NCI-H774 (cell line): ENCODE results near the gene NCAPH2.

Source experiments
- DNase-seq: peaks from one replicate; lab custom pipeline; 2025; lab: John Stamatoyannopoulos, UW

Gene NCAPH2

DNA sequence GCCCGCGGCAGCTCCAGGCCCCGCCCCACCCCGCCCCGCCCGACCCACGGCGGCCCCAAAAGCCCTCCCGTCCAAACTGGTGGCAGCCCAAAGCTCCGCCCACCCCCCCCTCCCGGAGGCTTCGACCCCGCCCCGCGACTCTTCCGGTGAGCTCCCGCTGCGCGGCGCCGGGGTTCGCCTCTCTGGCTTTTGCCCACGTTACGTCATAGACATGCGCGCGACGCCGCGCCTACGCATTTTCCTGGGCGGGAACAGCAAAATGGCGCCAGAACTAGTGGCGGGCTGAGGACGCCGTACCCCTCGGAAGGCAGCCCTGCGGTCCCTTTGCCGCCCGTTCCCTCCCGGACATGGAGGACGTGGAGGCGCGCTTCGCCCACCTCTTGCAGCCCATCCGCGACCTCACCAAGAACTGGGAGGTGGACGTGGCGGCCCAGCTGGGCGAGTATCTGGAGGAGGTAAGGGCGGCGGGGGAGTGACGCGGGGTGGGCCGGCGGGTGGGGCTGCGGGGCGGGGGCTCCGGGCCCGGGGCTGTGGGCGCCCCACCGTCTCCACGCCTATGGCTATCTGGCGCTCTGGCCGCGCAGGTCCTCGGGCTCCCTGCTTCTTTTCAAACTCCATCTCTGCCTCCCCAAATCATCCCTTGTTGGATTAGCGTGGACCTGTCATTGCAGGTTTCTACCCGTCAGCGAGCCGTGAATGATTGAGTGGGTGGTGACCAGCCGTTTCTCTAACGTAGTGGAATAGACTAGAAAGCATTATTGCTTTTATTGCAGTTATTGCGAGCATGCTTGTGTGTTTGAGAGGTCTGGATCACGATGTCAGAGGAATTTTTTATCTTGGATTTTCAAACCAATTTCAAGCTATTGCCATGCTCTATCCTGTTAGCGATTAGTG, at the start of gene NCAPH2:
Gene NCAPH2 (plus strand): TSS at position 234 of the 894 bp plus-strand sequence. CDS start 114 bp downstream, at position 348.
- DNase-seq: peak; percentile 88

DNA sequence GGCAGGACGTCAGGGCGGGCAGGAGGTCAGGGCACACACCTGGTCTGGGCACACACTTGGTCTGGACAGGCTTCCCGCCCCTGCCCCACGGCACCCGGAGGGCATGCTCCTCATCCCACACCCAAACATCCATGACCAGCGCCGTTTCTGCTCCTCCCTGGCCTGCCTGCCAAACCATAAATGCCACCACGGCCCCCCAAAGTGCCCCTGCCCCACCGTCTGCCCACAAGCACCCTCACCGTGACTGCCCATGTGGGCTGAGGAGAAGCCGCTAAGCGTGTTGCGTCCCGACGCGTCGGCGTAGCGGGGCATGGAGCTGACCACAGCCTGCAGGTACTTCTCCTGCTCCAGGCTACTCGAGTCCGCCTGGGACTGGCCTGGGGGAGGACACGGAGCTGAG, 49.0 kb upstream of the NCAPH2 start:
- DNase-seq: no peak

DNA sequence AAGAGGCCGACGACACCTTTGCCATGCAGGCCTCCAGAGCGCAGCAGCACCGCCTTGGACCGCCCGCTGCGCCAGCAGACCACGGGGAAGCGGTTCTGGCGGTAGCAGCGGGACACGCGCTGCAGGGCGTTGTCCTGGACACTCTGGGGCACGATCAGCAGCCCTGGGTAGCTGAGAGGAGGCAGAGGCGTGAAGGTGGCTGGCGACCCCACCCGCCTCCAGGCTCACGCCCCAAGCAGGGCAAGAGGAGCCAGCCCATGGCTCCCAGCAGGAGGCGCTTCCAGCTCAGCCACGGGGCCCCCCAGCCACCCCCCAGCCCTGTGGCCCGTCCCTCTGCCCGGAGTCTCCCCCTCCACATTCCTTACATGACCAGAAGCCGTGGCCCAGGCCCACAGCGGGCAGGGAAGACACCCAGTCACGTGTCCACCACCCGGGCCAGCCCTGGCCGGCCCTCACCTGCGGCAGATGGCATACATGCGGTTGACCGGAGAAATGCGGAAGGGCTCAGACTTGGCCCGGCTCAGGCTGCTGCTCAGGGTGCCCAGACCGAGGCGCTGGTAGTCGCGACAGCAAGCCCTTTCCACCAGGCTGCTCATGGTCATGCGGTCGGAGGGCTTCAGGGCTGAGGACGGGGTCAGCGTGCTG, 48.4 kb upstream of the NCAPH2 start:
- no peak for DNase-seq

DNA sequence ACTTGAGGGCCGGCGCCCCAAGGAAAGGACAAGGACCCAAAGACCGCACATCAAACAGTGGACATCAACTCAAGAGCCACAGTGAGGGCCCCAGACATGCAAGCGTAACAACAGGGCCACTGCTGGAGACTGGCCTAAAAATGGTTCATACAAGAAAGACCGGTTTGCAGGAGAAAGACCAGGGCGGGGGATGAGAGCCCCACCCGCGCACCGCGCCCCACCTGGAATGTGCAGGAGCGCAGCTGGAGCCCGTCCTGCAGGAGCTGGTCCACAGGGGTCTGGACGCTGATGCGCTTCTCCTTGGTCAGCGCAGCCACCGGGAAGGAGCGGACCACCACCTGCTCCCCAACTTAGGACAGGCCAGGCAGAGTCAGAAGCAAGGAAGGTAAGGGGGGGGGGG, 47.1 kb upstream of the NCAPH2 start:
- no peak for DNase-seq

DNA sequence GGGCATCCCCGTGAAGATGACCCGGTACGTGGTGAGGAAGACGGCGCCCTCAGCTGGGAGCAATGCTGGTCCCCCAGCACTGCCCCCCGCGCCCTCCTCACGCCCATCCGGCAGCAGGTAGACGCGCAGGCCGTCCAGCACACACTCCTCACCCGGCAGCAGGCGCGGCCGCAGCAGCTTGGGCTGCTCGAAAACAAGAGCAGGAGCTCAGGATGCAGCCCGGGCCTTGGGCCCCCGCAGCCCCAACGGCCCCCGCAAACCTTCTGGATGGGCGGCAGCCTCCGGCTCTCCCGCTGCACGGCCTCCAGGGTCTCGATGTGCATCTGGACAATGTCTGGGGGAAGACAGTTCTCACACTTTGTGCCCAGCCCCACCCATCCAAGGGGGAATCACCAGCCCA, 46.5 kb upstream of the NCAPH2 start:
- DNase-seq: no peak

DNA sequence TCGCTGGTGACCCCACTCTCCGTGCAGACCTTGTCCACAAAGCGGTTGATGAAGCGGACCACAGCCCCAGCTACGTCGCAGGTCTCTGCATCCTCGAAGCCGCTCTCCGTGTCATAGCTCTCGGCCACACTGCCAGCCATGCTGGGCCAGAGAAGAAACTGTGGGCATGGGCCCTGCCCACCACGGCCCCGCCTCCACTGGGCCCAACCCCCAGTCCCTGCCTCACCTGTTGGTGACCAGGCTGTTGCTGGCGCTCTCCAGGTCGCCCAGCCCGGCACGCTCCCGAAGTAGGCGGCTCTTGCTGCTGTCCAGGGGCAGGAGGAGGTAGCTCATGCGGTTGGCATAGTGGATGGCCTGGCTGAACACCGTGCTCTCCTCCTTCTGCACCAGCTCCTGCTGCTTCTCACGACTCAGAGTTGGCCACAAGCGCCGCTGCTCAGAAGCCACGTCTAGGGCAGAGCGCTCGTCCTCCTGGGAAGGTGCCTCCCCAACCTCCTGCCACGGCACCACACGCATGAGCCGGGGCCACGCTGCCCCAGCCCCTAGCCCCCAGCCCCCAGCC, 46.0 kb upstream of the NCAPH2 start:
- no peak for DNase-seq

DNA sequence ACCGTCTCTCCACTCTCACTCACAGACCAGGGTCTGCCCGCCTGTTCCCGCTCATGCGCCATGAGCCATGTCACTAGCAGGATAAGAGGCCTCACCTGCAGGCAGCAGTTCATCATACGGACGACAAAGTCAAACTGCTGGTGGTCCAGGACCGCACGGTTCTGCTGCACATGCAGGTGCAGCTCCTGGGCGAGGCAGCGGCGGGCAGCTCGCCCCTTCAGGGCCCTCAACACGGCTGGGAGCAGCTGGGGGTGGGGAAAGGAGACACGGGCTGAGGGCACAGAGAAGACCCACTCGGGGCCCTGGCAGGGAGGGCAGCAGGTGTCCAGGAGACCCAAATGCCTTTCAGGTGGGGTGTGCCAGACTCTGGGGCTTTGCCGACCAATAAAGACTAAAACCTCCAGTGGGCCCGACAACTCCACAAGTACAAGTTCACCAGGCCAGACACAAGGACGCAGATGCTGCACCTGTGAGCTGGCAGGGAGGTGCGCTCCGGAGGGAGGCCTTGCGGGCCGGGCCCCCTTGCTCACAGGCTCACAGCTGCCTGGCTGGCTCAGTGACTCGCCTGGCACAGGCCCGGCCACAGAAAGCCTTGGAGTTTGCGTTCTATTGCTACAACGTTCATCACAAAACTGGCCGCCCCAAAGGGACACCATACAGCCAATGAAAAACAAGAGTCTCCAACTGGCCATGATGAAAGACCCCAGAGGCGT, 44.7 kb upstream of the NCAPH2 start:
- DNase-seq: no peak

DNA sequence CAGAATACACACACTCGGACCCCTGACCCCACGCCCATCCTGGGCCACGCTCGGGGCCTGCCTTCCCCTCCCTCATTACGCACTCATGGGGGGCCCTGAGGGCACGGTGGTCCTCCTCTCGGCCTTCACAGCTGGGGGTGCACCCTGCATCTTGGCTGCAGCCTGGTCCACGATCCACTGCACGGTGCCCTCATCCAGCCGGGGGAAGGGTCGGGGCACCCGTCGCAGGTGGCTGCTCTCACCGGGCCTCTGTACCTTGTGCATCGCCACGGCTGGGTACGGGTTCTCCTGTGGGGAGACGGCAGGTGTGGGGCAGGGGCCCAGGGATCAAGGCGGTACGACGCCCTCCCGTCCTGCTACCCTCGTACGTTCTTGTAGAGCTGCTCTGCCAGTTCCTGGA, 43.6 kb upstream of the NCAPH2 start:
- DNase-seq: no peak

DNA sequence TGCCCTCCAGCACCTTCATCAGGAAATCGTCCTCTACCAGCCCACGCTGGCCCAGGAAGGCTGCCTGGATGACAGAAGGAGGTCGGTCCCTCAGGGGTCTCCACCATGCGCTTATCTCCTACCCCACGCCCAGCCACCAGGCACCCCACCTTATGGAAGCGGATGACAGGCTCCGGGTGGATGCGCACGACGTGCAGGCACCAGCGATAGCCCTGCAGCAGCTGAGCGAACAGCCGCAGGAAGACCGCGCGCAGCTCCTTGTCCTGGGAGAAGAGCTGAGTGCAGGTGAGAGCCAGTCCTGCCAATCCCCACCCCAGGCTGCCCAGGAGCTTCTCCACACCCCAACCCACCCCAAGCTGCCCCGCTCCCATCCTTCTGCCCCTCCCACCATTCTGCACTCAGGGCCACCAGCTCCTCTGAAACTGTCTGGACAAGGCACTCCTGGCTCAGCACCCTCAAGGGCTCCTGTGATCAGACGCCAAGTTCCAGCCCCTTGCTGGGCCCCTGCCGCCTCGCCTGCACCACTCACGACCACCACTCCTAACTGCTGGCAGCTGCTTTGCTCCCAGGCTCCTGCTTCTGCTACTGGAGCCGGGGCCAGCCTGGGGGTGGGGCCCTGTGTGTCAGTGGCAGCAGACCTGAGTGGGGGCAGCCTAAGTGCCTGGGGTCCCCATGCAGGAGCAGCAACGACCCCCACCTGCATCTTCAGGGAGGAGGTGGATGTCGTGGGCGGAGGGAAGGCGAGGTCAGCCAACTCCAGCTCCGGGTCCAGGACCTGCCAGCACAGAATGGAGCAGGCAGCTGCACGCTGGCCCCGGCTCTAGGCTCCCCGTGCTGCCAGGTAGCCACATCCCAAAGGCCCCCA, 42.7 kb upstream of the NCAPH2 start:
- no peak for DNase-seq

DNA sequence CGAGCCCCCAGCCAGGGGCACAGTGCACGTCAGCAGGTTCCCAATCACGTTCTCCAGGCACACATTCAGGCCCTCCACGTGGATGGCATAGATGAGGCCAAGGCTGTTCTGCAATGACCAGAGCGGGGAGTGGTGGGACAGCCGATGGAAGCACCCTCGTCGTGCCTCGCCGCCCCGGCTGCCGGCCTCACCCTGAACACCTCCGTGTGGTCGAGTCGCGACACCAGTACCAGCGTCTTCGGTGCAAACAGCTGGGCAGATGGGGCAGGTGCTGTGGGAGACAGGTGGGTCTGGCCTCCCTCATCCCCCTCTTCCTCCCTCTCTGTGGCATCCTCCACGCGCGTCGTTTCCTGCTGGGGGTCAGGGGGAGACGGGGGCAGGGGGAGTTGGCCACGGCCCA, 40.7 kb upstream of the NCAPH2 start:
- DNase-seq: no peak

DNA sequence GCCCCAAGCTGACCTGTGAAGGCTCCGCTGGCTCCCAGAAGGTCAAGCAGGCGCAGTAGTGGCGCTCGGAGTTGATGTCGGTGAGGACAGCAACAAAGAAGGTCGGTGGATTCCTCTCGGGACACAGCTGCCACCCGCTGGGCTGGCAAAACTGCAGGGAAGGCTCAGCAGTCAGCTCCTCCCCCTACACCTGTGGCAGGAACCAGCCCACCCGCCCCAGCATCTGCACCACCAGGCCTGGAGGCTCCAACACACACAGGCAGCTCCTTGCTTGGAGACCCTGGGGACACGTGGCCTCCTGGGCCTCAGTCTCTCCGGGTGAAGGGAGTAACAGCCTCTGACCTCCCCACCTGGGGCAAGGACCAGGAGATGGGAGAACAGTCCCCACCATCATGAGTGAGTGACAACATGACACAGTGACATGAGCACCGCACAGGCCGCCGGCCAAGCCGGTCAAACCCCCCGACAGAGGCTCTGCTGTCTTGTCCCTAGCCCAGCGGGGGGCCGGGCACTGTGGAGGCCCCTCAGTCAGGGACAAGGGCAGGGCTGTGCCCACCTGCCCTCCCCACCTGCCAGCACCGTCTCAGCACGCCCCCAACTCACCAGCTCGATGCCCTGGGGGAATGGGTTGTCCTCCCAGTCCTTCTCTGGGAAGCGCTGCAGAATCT, 40.1 kb upstream of the NCAPH2 start:
- no peak for DNase-seq

DNA sequence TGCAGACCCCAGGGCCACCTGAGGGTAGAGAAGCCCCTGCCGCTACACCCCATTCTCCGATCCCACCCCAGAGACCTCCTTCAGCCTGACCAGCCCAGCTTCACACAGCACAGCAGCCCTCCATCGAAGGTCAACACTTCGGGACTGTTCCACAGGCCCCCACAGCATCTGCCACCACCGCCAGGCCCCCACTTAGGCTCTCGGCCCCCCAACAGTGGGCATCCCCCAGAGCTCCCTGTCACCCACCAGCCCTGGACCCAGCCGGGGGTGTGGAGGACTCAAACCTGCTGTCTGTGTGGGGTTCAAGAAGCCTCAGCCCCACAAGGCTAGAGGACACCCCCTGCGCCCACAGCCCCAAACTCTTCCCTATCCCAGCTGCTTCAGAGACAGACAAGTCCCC, 39.4 kb upstream of the NCAPH2 start:
- no peak for DNase-seq

DNA sequence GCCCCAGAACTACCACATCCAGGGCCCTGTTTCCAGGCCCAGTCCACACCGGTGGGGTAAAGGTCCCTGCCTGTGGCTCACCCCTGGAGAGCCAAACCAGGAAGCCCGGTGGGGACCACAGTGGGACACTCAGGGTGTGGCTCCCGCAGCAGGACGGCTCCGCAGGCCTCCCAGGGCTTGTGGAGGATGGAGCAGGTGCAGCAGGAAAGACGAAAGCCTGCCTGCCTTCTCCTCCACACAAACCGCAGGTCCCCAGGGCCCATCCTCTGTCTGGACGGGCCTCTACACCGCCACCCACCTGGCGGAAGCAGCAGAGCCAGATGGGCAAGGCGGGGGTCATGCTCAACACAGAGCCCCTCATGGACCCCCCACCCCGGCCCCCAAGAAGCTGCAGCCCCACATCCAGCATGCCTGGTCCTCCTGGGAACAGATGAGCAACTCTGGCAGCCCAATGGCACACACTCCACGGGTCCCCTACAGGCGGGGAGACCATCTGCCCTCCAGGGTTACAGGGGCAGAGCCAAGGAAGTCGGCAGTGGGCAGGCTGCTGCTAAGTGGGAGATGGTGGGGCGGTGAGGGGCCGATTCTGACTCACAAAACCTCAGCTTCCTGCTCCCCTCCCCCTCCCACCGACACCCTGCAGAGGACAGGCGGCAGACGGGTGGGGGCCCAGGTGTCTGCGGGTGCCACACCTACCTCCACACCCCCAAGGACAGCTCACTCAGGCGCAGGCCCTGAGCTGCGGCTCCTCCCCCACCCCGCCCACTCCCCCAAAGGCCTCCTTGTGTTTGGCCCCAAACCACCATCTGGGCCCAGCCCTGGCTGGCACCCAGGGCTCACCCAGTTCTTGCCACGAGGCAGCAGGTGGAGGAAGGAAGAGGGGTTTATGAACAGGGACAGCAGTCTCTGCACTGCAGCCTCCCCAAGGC, 38.4 kb upstream of the NCAPH2 start:
- DNase-seq: no peak

DNA sequence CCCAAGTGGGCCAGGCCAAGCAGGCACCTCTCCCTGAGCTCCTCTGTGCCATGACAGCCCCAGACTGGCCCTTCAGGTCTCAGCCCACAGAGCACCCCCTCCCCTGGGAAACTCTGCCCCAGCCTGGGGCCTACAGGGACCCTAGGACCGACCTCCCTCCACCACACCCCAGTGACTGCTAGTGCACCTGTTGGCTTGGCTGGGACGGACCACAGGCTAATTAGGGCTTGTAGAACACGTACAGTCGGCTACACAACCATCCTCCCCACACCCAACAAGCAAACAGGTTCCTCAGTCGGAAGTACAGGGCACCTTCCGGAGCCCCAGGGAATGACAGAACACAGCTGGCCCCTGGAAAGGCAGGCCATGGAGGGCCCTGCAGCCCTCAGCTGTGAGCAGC, 37.5 kb upstream of the NCAPH2 start:
- DNase-seq: no peak

DNA sequence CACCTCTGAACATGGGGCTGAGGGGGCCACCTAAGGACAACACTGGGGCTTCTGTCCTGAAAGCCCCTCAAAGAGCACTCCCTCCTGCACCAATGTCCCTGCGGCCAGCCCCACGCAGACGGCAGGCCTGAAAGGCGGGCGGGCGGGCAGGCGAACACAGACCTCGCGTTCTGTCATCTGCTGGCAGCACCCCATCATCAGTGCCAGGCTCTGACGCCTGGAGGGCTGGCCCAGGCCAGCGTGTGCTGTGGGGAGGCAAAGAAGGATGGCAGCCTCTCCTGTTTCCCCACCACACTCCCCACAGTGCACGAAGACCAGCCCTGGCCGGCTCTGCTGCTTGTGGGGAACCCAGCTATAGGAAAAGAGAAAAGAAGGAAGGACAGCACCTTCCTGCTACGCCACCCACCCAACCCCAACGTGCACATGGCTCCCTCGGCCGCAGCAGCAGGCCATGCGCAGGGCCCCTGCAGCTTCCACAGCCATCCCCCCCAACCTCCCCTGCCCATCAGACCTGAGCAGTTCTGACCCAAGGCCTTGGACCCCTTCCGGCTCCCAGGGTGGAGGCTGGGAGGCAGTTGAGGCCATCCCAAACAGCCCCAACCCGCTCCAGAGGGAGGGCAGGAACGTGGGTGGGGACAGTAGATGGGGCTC, 36.7 kb upstream of the NCAPH2 start:
- DNase-seq: no peak

DNA sequence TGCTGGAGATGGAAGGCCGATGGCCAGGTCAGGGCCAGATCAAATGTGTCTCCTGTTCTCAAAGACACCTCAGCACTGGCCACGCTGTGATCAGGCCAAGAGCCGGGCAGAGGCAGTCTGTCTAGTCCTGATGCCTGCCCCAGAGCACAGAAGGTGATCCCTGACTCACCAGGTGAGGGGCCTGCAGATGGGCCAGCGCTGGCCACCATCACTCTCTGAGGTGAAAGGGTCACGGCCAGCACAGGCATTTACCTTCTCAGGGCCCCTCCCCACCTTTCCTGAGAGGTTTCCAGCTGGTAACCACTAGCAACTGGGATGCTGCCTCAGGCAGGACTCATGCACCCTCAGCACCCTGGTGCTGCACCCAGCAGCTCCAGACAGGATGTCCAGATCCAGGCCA, 36.1 kb upstream of the NCAPH2 start:
- no peak for DNase-seq

DNA sequence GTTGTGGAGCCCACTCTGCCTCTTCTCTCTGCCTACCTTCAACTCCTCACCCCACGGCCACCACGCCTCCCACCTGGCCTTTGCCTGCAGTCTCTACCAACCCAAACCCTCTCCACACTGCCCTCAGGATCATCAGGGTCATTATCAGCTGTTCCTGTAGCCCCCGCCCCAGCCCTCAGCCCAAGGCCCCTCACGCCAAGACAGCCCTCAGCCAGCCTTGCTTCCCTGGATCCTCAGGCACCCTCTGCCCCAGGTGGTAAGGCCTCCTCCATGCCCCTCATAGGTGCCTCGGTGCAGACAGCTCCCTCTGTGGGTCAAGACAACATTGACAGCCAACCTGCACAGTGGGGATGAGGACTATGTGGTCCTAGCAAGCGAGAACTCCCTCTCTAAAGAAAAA, 34.9 kb upstream of the NCAPH2 start:
- DNase-seq: no peak

DNA sequence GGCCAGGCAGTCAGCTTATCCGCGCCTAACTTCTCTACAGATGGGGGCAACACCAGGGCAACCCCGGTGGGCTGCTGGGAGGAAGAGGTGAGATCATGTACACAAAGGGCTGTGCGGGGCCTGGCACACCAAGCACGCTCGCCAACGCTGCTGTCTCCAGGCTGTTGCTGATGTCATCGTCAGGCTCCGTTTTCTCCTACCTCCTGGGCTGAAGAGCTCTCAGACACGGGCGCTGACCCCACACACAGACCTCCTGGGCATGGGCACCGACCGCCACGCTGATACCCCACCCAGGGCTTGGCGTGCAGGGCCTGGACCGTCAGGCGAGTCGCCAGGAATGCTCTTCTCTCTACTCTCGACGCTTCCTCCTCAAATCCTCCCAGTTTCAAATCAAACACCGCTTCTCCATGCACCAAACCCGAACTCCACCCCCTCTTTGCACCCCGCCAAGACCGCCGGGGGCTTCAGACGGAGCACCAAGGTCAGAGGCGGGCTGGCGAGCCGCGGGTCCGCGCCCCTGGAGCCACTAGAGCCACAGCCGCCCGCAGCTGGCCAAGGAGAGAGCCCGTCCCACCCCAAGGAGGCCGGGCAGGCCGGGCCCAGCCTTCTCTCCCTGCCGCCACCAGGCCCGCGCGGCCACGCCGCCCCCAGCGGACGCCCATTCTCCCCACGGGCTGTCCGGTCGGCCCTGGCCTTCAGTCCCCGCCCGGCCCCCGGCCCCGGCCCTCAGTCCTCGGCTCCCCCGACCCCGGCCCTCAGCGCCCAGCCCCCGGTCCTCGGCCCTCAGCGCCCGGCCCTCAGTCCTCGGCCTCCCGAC, 34.0 kb upstream of the NCAPH2 start:
- no peak for DNase-seq
